Measurements from ENCODE around the gene TNS3.
"Not testable (repeated sequence)": the region's sequence is repeated elsewhere in the genome, so short reads cannot be mapped to it uniquely, and the experiment has no call there.

Gene TNS3

DNA sequence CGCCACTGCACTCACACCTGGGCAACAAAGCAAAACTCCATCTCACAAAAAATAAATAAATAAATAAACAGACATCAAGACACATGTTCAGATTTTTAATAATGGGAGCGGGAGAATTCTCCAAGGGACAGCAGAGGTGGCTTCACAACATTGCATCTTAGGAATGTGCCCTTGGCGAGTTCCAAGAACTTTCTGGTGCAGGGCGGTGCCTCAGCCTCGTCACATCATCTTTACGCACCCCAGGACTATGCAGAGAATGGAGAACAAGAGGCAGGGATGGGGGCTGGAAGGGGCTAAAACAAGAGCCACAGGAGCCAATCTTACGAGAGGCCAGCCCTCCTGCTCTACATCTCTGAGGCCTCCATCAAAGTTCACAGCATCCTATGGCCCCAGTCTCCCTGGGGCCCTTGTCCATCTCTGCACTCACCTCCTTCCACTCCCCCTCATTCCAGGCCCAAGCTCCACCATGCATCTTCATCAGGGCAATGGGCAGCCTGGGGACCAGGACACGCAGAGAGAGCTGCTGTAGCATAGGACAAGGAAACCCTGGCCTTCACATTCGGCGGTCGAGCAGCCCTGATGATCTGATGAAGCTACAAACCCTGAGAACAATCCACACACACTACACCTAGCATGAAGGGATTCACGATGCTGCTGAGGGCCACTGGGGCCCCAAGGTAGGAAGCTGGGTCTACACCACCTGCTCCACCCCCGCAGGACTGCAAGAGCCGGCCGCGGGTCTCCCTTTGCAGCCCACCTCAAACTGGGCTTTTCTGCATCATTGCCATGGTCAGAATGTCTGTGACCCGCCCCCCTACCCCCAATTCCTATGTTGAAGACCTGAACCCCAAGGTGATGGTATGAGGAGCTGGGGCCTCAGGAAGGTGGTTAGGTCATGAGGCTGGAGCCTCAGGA, 22.3 kb downstream of the TNS3 start:
- DNase-seq = no peak

DNA sequence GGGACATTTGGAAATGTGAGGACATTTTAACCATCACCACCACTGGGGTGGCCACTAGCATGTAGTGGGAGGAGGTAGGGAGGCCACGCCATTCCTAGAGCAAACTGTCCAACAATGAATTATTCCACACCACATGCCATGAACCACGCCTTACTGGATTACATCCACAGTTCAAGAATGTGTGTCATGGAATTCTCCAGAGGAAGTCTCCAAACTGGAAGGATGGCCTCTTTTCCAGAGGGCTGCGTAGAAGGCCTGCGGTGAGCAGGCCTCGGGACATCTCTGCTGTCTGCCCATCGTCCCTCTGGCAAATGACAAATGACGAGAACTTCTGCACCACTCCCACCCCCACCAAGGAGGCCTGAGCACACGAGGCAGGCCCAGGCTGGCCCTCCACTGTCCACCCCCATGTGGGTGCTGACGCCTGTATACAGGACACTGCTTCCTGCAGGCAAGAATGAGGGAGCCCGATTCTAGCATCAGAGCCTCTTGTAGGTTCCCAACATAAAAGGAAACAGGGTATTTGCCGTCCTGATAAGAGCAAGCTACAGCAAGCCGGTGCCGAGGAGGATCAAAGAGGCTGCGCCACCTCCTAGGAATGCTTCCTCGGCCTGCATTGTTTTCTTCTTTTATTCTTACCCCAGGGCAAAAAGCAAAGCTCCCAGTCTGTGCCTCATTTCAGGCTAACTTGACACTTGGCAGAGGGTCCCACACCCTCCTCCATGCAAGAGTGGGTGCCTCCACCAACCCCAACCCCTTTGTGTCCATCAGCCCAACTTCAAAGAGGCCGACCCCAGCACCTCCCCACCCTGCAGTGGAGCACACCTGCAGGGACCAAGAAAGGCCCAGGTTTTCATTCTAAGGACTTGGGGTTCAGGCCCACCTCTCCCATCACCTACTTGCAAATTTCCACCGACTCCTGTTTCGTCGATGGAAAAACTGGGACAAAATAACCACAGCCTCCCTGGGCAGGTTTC, 23.9 kb downstream of the TNS3 start:
- no peak for DNase-seq

DNA sequence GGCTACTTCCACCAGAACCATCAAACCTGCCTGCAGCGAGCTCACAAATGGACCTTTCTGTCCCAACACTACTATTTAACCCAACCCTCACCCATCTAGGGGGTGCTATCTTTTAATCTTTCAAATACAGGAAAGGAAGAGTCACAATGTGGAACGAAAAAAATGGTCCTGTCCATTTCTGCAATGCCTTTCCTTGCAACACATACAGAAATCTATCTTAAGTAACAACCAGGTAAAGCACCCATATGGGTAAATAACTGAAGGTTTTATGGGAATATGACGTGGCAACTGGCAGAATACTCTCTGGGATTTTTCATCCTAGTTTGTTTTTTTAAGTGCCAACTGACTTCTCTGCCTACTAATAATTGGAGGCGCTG, 24.6 kb downstream of the TNS3 start:
- no peak for DNase-seq

DNA sequence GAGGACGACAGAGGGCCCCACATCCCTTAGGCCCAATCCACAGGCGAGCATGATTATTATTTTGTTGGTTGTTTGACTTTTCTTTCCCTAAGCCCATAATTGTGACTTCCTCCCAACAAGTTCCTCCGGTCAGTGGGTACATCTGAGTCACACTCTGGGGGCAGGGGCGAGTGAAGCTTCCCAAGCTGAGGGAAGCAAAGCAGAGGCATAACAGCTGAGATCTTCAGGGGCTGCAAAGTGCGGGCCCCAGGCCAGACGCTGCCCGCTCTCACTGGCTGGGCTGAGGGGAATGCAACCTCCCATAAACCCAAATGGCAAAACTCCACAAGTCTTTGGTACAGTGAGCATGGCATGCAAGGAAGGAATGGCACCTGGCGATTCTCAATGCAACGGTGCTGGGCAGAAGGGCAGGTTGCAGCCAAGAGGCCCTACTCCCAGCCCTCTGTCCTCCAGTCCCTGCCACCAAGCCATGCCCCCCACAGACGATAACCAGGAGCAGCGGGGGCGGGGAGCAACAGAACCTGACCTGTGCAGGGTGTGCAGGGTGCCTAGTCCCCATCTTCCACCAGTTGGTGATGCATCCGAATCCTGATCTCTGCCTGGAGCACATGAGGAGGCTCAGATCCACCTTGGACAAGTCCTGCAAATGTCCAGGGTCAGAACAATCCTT, 25.3 kb downstream of the TNS3 start:
- no peak for DNase-seq

DNA sequence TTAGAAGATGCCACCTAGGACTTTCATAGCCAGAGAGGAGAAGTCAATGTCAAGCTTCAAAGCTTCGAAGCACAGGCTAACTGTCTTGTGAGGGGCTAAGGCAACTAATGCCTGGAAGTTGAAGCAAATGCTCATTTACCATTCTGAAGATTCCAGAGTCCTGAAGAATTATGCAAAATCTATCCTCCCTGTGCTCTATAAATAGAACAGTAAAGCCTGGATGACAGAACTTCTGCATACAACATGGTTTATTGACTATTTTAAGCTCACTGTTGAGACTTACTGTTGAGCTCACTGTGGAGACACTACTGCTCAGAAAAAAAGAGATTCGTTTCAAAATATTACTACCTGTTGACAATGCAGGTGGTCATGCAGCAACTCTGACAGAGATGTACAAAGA, 28.6 kb downstream of the TNS3 start:
- DNase-seq = no peak

DNA sequence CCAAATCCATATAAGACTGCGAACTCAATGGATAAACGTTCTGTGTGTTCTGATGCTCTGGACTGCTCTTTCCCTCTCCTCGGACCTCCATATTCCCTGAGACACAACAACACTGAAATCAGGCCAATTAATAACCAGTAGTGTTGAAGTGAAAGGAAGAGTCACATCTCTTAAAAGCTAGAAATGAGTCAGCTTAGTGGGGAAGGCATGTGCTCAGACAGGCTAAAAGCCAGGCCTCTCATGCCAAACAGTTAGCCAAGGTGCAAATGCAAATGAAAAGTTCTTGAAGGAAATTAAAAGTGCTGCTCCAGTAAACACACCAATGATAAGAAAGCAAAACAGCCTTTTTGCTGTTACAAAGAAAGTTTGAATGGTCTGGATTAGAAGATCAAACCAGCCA, 29.3 kb downstream of the TNS3 start:
- no peak for DNase-seq

DNA sequence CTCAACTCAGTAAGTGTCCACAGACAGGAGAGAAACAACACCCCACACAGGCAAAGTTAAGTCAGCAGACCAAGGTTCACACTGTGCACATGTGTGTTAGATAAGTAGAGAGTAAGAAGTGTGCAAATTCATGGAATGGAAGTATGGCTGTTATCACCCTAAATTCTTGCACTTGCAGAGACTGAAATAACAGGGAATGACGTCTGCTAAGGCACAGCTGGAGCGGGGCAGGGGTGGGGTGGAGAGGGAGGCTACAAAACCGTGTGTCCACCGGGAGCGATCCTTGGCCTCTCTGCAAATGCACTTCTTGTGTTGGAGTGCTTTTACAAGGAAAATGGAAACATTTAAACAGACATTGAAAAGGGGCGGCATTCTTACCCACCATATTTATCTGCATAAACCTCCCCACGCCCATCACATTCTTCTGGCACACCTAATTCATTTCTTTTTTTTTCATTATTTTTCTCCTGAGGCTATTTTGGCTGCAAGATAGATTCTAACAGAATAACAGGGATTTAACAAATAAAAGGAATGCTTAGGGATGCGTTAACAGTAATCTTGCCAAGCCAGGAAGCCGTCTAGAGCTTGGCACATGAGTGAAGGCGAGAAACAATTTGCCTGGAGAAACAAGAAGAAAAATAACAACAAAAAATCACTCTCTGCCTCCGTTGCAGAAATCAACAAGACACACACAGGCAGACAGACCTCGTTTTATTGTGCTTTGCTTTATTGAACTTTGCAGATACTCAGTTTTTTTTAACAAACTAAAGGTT, 30.1 kb downstream of the TNS3 start:
- no peak for DNase-seq

DNA sequence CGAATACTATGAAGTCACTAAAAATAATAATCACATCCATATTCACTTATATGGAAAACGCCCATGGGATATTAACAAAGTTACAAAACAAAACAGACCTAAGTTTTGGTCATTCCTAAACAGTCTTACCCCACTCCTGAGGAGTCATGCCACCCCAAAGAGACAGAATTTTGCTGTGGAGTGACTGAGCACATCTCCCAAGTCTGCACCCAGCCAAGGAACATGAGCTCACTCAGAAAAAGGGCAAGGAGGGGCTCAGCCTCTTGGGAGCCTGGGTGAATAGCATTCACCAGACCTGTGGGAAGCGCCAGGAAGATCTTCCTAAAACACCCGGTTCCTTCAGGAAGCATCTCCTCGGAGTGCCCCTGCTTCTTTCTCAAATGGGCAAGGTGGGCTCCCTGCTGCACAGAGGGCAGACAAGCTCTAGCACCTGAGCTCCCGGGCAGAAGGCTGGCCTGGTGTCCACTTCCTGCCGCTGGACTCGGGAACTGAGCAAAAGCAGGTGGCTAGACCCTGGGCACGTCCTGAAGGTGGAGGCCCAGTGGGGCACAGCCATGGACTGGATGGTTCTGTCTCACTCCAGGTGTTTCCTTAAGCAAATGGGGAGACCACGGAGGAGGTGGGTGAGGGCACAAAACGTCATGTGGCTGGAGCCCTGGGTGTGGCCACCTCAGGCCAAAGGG, 31.0 kb downstream of the TNS3 start:
- no peak for DNase-seq

DNA sequence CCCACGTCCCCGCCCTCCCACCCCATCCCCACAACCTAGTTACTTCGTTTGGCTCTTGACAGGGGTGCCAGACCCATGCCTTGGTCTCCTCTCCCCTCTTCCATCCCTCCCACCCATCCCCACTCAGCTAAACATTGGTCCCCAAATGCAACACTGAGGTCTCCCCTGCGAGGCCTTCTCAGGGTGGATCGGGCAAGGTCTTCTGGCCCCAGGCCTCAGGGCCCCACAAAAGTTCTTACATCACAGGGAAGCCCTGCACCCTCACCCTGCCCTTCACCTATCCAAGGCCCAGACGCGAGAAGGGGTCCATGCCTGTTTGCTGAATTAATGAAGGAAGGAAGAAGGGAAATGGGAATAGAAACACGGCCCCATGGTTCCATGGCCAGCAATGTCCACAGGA, 32.0 kb downstream of the TNS3 start:
- no peak for DNase-seq

DNA sequence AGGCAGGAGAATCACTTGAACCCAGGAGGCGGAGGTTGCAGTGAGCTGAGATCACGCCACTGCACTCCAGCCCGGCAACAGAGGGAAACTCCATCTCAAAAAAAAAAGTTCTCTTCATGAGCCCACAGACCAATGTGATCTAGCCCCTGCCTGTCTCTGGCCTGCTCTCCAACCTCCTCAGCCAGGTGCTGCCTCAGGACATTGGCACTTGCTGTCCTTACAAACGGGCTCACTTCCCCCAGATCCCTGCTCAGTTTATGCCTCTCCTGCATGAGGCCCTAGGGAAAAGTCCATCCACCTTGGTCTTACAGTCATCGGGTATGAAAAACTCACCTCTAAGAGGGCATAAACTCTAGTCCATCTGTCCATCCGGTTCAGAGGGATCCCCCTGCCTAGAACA, 32.5 kb downstream of the TNS3 start:
- DNase-seq = no peak

DNA sequence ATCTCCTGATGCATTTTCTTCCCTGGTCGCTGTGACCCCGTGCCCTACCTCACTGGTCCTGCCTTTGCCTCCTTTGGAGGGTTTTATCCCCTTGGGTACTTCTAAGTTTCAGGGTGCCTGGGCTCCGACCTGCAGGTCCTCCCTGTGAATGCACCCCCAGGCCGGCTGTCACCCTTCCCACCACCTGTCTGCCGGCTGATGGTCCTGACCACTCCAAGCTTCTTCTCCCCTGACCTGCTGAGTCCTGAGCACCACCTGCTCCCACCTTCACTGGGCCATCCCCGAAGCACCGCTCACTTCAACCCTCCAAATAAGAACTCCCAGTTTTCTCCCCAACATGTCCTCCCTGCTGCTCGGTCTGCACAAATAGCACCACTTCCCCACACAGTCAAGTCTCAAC, 33.4 kb downstream of the TNS3 start:
- no peak for DNase-seq

DNA sequence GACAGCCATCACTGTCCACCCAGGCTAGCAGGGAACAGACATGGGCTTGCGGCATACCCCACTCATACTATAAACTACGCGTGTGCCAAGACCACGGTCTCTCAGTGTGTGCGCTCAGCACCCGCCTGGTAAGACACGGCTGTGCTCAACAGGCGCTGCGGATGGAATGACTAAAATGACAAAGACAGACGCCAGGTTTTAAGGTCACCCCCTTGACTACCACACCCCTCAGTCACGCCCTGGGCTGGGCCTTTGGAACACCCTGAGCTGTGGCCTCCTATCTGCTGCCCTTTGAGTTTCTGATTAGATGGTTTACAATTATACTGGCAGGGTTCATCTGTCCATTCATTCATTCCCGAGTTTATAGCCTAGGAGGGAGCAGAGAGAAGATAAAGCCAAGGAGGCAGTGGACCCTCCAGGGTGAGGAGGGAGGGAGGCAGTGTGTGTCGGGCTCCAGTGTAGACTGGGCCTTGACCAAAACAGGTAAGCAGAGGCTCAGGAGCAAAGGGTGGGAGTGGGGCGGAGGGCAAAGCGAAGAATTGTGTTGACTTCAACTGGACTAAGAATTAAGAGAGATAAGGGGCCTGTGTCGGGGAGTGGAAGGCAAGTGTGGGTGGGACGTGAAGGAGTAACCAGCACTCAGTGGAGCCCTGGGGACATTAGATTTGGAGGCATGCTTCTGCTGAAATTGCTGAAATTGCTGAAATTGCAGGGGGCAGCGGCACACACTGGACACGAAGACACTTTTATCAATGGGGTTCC, 35.0 kb downstream of the TNS3 start:
- no peak for DNase-seq

DNA sequence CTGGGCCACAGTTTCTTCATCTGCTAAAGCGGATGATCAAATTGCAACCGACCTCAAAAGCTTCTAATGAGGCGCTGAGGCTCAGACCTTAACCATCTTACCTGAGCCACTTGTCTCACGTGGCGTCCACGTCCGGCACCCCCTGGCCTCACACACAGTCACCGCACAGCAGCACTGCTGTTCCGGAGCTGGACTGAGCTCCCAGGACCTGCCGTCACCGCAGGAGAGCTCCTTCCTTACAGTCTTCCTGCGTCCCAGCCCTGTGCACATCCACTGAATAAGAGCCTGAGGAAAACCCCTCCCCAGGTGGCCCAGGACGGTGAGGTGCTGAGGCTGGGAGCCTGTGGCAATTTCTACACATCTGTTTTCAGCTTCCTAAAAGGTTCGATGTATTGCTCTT, 35.7 kb downstream of the TNS3 start:
- DNase-seq = no peak

DNA sequence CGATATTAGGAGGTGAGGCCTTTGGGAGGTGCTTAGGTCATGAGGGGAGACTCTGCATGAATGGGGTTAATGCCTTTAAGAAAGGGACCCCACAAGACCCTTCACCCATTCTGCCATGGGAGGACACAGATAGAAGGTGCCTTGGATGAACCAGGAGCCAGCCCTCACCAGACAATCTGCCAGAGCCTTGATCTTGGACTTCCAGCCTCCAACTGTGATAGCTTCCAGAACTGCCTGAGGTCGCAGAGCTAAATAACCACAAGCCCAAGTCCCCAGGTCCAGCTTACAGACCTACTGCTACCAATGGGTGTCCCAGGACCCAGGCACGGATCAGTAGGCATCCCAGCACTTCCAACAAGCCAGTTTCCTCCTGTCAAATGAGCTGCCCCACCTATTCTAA, 37.5 kb downstream of the TNS3 start:
- DNase-seq = no peak

DNA sequence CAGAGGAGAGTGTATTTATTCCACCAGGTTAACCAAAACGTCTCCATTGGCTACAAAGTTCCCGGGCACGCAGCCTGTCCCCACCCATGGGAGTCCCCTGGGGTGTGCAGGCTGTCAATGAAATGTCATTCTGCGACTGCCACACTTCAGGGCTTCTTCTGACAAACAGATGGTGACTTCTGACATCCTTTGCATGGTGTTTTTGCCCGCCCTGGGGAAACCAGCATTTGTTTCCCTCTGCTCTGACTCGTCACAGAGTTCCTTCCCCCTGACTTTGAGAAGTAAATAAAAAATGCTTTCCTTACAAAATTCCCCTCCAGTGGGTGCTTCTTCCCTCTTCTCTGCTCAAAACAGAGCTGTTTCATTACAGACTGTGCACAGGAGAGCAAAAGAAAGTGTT, 38.2 kb downstream of the TNS3 start:
- DNase-seq = no peak

DNA sequence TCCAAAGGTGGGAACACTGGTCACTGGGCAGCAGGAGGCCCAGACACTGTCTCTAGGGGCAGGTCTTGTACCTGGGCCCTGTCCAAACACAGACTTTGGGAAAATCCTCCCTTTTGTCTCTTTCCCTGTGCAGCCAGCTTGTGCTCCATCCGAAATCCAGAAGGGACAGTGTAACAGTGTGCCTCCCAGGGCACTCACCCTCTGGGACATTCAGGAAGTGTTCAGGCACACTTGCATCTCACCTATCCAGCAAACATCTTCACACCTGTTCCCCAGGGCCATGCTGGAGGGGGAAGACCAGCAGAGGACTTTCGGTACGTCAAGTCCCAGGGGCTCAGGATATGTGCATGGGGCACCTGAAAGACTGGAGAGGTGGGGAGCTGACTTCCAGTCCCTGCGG, 38.9 kb downstream of the TNS3 start:
- DNase-seq = no peak

DNA sequence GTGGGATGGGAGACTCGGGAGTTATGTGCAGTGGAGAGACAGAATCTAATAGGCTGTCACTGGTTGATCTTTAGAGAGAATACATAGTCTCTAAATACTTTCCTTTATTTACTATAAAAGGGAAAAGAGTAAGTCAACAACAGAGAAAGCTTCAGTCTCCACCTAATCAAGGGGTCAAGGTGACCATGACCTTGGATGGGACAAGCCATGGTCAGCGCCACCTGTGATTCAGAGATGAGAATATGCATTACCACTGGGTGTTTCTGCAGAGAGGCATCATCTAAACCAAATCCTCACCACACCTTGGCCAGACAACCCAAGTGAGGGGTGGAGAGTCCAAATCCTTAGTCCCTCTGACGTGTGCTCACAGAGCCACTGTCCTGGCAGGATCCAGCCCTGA, 39.9 kb downstream of the TNS3 start:
- DNase-seq = no peak

DNA sequence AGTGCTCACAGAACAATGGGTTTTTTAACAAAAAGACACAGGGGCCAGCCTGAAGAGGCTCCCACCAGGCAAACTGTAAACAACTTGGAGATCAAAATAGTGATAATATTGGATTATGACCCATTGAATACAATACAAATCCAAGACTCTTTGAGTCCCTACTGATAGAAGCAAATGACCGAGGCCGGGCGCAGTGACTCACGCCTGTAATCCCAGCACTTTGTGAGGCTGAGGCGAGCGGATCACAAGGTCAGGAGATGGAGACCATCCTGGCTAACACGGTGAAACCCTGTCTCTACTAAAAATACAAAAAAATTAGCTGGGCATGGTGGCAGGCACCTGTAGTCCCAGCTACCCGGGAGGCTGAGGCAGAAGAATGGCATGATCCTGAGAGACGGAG, 40.4 kb downstream of the TNS3 start:
- DNase-seq = not testable (repeated sequence)

DNA sequence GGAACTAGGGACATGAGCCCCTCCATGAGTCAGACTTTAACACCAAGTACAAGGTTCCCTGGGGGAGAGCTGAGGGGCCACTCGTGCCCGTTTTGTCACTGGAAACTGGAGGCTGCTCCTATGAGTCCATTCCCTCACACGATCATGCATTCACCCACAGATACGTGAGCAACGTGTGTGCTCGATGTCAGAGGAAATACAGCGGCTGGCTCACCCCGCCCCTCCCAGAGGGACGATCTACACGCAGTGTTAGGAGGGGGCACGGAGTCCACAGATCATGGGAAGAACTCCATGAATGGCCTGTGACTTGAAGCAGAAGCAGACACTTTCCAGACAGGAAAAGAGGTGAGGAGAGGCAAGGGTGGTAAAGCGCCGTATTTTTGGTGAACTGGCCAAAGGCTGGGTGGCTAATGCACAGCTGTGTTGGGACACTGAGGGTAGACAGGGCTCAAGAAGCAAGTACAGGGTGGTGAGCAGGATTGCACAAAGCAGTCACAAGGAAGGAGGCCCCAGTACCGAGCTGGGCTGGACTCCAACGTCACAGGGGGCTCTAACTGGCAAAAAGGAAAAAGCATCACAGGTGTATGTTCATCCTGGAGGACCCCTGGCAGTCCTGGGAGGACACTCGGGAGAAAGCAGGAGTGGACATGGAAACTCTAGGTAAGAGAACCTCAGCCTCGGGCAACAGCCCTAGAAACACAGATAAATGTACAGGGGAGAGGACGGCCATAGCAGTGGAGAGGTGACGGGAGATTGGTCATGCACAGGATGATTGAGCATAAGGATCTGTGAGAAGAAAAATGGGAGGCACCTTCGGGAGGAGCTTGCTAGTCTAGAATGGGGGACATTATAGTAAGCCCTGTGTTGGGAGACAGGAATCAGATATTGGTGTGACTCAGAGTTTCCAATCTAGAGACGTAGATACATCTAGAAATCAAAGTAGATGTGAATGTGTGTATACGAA, 41.2 kb downstream of the TNS3 start:
- DNase-seq = no peak

DNA sequence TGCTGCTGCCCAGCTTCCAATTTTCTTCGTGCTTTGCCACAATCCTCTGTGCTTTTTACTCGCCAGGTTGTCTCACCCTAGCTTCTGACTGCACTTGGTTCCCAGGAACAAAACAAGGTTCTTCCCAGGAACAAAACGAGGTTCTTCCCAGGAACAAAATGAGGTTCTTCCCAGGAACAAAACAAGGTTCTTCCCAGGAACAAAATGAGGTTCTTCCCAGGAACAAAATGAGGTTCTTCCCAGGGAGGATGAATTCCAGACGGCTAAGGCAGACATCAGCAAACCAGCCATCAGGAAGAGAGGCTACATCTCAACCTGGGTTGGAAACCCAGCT, 41.9 kb downstream of the TNS3 start:
- no peak for DNase-seq
